DMS153 (cell line): ENCODE measurements around the gene RUBCNL.
"Not testable (repeated sequence)": the region's sequence is repeated elsewhere in the genome, so short reads cannot be mapped to it uniquely, and the experiment has no call there.

Experiments
- DNase-seq: peaks from one replicate; lab custom pipeline; 2025; lab: John Stamatoyannopoulos, UW

Gene RUBCNL

GRCh38 chr13:46387064-46387851, at the start of gene RUBCNL:
Gene RUBCNL, minus strand, starts transcription at chr13:46387252. Its CDS starts 14,777 bp downstream, at chr13:46372475.
- no peak for DNase-seq

- not testable (repeated sequence) for DNase-seq
Measured at GRCh38 chr13:46429558-46429957, 42.5 kb upstream of the RUBCNL start.

GRCh38 chr13:46405457-46405856, 18.4 kb upstream of the RUBCNL start:
- no peak for DNase-seq

- DNase-seq, result no peak
Measured at GRCh38 chr13:46404733-46405100, 17.7 kb upstream of the RUBCNL start.

GRCh38 chr13:46403851-46404732, 17.0 kb upstream of the RUBCNL start:
- no peak for DNase-seq

GRCh38 chr13:46402178-46402577, 15.1 kb upstream of the RUBCNL start:
- no peak for DNase-seq

- DNase-seq, result no peak
Measured at GRCh38 chr13:46401432-46401831, 14.4 kb upstream of the RUBCNL start.

GRCh38 chr13:46396341-46396740, 9.3 kb upstream of the RUBCNL start:
- no peak for DNase-seq

GRCh38 chr13:46392967-46393366, 5.9 kb upstream of the RUBCNL start:
- DNase-seq, result no peak

GRCh38 chr13:46389457-46390451, 2.7 kb upstream of the RUBCNL start:
- DNase-seq, result no peak

- DNase-seq, result no peak
Measured at GRCh38 chr13:46388846-46389245, 1.8 kb upstream of the RUBCNL start.

- DNase-seq, result no peak
Measured at GRCh38 chr13:46388308-46388707, 1.3 kb upstream of the RUBCNL start.

- DNase-seq, result no peak
Measured at GRCh38 chr13:46386392-46387063, 524 bp downstream of the RUBCNL start.

- no peak for DNase-seq
Measured at GRCh38 chr13:46385946-46386345, 1.1 kb downstream of the RUBCNL start.

- no peak for DNase-seq
Measured at GRCh38 chr13:46383383-46383782, 3.7 kb downstream of the RUBCNL start.

- DNase-seq, result no peak
Measured at GRCh38 chr13:46382224-46382623, 4.8 kb downstream of the RUBCNL start.

- no peak for DNase-seq
Measured at GRCh38 chr13:46380242-46380641, 6.8 kb downstream of the RUBCNL start.

- DNase-seq, result no peak
Measured at GRCh38 chr13:46379611-46380010, 7.4 kb downstream of the RUBCNL start.

- no peak for DNase-seq
Measured at GRCh38 chr13:46378411-46378810, 8.6 kb downstream of the RUBCNL start.

- no peak for DNase-seq
Measured at GRCh38 chr13:46377554-46377953, 9.5 kb downstream of the RUBCNL start.

GRCh38 chr13:46374710-46375109, 12.3 kb downstream of the RUBCNL start:
- no peak for DNase-seq
